ENCODE data around the gene TBC1D22B. TPM values are rescaled to one million over a fixed set of nuclear protein-coding genes. Genes with fewer than 3 reads are reported as not detected.

TBC1D22B gene
- total and polyA plus RNA-seq, 2 of the 13 experiments (the other 11 are each of a cell fraction or from before 2014, with no cell fraction given), result 9.7 to 12.9 TPM

DNA sequence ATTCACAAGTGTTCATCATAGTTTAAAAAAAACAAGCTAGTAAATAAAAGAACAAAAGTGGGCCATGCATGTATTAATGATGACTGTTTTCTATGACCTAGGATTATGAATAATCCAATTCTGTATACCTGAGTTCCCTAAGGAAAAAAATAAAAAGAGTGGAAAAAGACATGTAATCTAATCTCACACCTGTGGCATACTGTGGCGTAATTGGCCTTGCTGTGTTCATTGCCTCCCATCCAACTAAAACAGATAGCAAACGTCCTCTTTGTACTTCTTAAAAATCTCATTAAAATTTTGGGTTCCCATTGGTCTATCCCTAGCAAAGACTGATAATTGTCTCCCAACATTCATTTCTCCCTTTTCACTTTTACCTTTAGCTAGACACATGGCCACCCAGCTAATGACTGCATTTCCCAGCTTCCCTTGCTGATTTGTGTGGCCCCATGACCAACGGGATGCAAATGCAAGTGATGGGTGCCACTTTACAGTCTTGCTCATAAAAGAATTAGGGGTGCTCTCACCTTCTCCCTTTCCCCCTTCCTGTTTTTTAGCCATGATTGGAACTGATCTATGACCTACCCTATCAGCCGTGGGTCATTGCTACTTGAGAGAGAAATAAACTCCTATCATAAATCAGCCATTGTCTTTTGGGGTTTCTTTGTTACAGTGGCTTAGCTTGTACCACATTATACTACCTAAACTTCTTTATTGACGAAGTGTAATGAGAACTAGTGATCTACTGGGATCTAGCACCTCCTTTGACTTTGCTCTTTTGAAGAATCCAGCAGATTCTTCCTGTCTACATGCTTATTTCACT lies 32.0 kb upstream of the TBC1D22B start:
- peak; percentile 65; the same call in 1 of the 2 replicates for TF ChIP-seq ZNF12 (CRISPR knock-in tag; IDR thresholded peaks at IDR 0.05)
- no peak for TF ChIP-seq ZNF121 (CRISPR knock-in tag; IDR thresholded peaks at IDR 0.05)
- TF ChIP-seq ZMYM4 (CRISPR knock-in tag; IDR thresholded peaks at IDR 0.05), result no peak
- no peak for TF ChIP-seq ZNF329 (CRISPR knock-in tag; IDR thresholded peaks at IDR 0.05; ENCODE audit: low read depth)
- TF ChIP-seq NFRKB (IDR thresholded peaks at IDR 0.05), result no peak
- 0 out of 2 replicates have a peak, but pooled peaks have one; percentile 33 for TF ChIP-seq ZNF143 (CRISPR knock-in tag; IDR thresholded peaks at IDR 0.05)
- ChIA-PET POLR2A (interaction anchor here (1.3 to 1.6 kb wide), 2 partner anchors 17 to 32 kb away, joined by 3 read pairs; partner anchors contain the start of genes TBC1D22B and TMEM217), CTCF (ENCODE audit: low intra/inter-chr PET ratio, low total read pairs) (no interaction called here)

DNA sequence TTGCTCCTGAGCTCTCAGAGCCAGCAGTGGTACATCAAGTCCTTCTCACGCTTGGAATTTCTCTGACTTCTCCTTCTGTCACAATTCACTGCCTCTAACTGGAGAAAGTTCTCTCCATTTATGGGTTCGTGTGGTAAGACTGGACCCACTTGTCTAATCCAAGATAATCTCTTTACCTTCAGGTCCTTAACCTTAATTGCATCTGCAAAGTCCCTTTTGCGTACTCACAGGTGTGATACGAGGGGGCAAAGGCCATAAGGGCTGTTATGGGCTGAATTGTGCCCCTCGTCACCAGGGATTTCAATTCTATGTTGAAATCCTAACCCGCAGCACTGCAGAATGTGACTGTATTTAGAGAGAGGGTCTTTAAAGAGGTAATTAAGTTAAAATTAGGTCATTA lies 27.5 kb upstream of the TBC1D22B start:
- BruUV-seq (replicated peaks), result no TSS peak
- Histone ChIP-seq H3K27me3 (ENCODE audit: control insufficient read depth in 1 of 2, insufficient read depth in 2 of 2, low read length in 2 of 2) (no peaks in the 10 kb centered on the region), H3K4me1 (ENCODE audit: insufficient read depth, low read length) (peaks cover 12% of the 10 kb centered on the region), H3K4me2 (ENCODE audit: low read depth, low read length) (no peak overlapping the region), H3K4me3 (replicated peaks in 1 of 3; ENCODE audit: insufficient read depth in 1 of 3, low read depth in 2 of 3, low read length in 3 of 3) (no peak overlapping the region), H3K9me3 (ENCODE audit: low read length) (no peaks in the 10 kb centered on the region), H3K9ac (ENCODE audit: insufficient read depth, low read depth, low read length) (no peak overlapping the region), H2AFZ (ENCODE audit: low read length) (no peak overlapping the region), H3K27ac (ENCODE audit: extremely low read length, insufficient read depth, low read length) (no peak overlapping the region), H3K36me3 (replicated peaks in 1 of 2; ENCODE audit: control insufficient read depth in 1 of 2, insufficient read depth in 2 of 2, low read length in 2 of 2) (no peaks in the 10 kb centered on the region), H4K20me1 (ENCODE audit: insufficient read depth, low read length) (no peaks in the 10 kb centered on the region), H3K79me2 (ENCODE audit: insufficient read depth, low read length) (no peaks in the 10 kb centered on the region)
- no peak for DNase-seq (ENCODE audit: low spot score)
- ATAC-seq, result no peak
- in situ Hi-C loops (cut with HindIII; ENCODE audit: extremely low pct_ligation_motif_present, low pct_unique_long_range_greater_than_20kb), result no loop called here
- intact Hi-C loops (cut with micrococcal nuclease; ENCODE audit: unreplicated experiment), result no loop called here
- ChIA-PET POLR2A (no interaction called here), CTCF (ENCODE audit: low intra/inter-chr PET ratio, low total read pairs) (no interaction called here)
- no peak for FAIRE-seq
- WGBS (ENCODE audit: low lambda C conversion rate), result 31% methylated on average over 6 of the region's 6 CpGs
- no peak for TF ChIP-seq NR1H2 (CRISPR knock-in tag; IDR thresholded peaks at IDR 0.05; ENCODE audit: borderline replicate concordance, low read depth)
- TF ChIP-seq RAD21 (CRISPR knock-in tag; IDR thresholded peaks at IDR 0.05), result no peak
- TF ChIP-seq ZNF562 (CRISPR knock-in tag; IDR thresholded peaks at IDR 0.05; ENCODE audit: borderline replicate concordance), result no peak
- no peak for TF ChIP-seq ZNF724P (CRISPR knock-in tag; IDR thresholded peaks at IDR 0.05; ENCODE audit: borderline replicate concordance)
- no peak for TF ChIP-seq CENPX (CRISPR knock-in tag; IDR thresholded peaks at IDR 0.05)

More for the DNA sequence above, 32.0 kb upstream of the TBC1D22B start:
- Histone ChIP-seq H3K9ac (ENCODE audit: insufficient read depth, low read depth, low read length) (no peak overlapping the region), H3K4me2 (ENCODE audit: low read depth, low read length) (no peak overlapping the region), H3K9me3 (ENCODE audit: low read length) (no peaks in the 10 kb centered on the region), H3K4me3 (replicated peaks in 1 of 3; ENCODE audit: insufficient read depth in 1 of 3, low read depth in 2 of 3, low read length in 3 of 3) (no peak overlapping the region), H3K27ac (ENCODE audit: extremely low read length, insufficient read depth, low read length) (no peak overlapping the region), H3K79me2 (ENCODE audit: insufficient read depth, low read length) (no peaks in the 10 kb centered on the region), H2AFZ (ENCODE audit: low read length) (no peak overlapping the region), H4K20me1 (ENCODE audit: insufficient read depth, low read length) (no peaks in the 10 kb centered on the region), H3K27me3 (ENCODE audit: control insufficient read depth in 1 of 2, insufficient read depth in 2 of 2, low read length in 2 of 2) (no peaks in the 10 kb centered on the region; a peak in 1 of 5 replicates), H3K36me3 (replicated peaks in 1 of 2; ENCODE audit: control insufficient read depth in 1 of 2, insufficient read depth in 2 of 2, low read length in 2 of 2) (no peaks in the 10 kb centered on the region), H3K4me1 (ENCODE audit: insufficient read depth, low read length) (peaks cover 32% of the 10 kb centered on the region)
- intact Hi-C loops (cut with micrococcal nuclease; ENCODE audit: unreplicated experiment), result no loop called here
- no peak for FAIRE-seq
- no peak for ATAC-seq
- no TSS peak for BruUV-seq (replicated peaks)
- no peak for DNase-seq (ENCODE audit: low spot score)
- WGBS (ENCODE audit: low lambda C conversion rate), result 23% methylated on average over 5 of the region's 5 CpGs
- in situ Hi-C loops (cut with HindIII; ENCODE audit: extremely low pct_ligation_motif_present, low pct_unique_long_range_greater_than_20kb), result no loop called here

All from HepG2 (cell line).